Measurements from ENCODE around the gene C1QTNF6.

GRCh38 chr22:37144180-37144554 is 43.9 kb downstream of the C1QTNF6 start:
- TF ChIP-seq CTCF (IDR thresholded peaks at IDR 0.05; ENCODE audit: extremely low read depth in 1 of 2, insufficient read depth in 1 of 2, low read depth in 1 of 2, low read length in 2 of 2) (no peak), POLR2A (IDR thresholded peaks at IDR 0.05; ENCODE audit: low read depth, low read length) (no peak), MYC (IDR thresholded peaks at IDR 0.05; ENCODE audit: low read depth, low read length) (no peak)

Data from endothelial cell of umbilical vein (primary cell).